Prostate gland (tissue), 2 donors: ENCODE measurements around the gene SLC2A6.

Experiments
- POLR2A ChIP-seq: fragments of 450-650 bp; IDR thresholded peaks from one replicate; pipeline ENCODE4 v1.6.1; 2016; ENCODE audit warnings: antibody characterized with exemption, mild to moderate bottlenecking
- POLR2AphosphoS5 ChIP-seq: sonication (generic); formaldehyde crosslinking; IDR thresholded peaks from one replicate; pipeline ENCODE4 v1.6.1; 2017; ENCODE audit warnings: antibody characterized with exemption
- TF ChIP-seq, protein P1 (sequence below), 4 experiments: fragments of 200-600 bp in 2 of 4; fragments of 450-650 bp in 2 of 4; sonication (generic) in 2 of 4; IDR thresholded peaks; 1 replicate in 3 of 4; 2 replicates in 1 of 4; pipeline ENCODE4 v1.5.1; 2016 to 2019; ENCODE audit warnings: antibody characterized with exemption in 4 of 4, mild to moderate bottlenecking in 2 of 4, moderate library complexity in 2 of 4

DNA sequence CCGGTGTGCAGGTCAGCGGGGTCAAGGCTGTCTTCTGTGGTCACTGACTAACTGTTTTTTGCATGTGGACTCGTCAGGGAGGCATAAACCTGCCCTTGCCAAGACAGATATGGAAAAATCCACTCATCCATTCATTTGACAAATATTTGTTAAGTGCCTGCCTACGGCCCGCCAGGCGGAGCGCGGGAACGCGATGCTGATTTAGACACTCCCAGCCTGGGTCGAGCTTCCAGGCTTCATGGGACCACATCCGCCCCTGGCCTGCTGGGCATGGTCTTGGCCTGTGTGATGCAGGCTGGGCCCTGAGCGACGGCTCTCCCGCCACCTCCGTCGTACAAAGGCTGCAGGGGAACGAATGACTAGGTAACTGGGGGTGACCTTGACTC, 27.7 kb upstream of the SLC2A6 start:
- TF ChIP-seq, protein P1, sequence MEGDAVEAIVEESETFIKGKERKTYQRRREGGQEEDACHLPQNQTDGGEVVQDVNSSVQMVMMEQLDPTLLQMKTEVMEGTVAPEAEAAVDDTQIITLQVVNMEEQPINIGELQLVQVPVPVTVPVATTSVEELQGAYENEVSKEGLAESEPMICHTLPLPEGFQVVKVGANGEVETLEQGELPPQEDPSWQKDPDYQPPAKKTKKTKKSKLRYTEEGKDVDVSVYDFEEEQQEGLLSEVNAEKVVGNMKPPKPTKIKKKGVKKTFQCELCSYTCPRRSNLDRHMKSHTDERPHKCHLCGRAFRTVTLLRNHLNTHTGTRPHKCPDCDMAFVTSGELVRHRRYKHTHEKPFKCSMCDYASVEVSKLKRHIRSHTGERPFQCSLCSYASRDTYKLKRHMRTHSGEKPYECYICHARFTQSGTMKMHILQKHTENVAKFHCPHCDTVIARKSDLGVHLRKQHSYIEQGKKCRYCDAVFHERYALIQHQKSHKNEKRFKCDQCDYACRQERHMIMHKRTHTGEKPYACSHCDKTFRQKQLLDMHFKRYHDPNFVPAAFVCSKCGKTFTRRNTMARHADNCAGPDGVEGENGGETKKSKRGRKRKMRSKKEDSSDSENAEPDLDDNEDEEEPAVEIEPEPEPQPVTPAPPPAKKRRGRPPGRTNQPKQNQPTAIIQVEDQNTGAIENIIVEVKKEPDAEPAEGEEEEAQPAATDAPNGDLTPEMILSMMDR (IDR thresholded peaks at IDR 0.05): no peak
- TF ChIP-seq POLR2A (no peak), POLR2AphosphoS5 (peak; percentile 17)
